ENCODE data around the gene IL3.

Gene IL3

DNA sequence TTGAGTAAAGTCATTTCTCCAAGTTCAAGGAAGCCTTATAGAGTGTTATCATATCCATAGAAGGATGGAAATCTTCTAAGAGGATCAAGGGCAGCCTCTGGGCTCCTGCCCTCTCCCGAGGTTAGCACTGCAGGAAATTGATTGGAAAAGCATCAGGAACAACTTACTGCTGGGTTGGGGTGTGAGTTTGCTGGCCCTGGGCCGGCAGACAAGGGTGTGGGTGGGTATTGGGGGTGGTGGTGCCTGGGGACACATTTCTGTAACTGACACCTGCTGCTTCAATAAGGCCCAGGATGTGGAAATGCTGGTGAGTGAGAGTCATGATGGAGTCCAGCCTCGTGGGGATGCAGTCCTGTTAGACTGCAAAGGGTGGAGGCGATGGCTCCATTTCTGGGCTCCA lies 18.6 kb downstream of the IL3 start:
- no peak overlapping the region for H3K4me3 ChIP-seq (ENCODE audit: low read depth, low read length)
- DNase-seq (ENCODE audit: low read depth): no peak
- TF ChIP-seq, protein P1, sequence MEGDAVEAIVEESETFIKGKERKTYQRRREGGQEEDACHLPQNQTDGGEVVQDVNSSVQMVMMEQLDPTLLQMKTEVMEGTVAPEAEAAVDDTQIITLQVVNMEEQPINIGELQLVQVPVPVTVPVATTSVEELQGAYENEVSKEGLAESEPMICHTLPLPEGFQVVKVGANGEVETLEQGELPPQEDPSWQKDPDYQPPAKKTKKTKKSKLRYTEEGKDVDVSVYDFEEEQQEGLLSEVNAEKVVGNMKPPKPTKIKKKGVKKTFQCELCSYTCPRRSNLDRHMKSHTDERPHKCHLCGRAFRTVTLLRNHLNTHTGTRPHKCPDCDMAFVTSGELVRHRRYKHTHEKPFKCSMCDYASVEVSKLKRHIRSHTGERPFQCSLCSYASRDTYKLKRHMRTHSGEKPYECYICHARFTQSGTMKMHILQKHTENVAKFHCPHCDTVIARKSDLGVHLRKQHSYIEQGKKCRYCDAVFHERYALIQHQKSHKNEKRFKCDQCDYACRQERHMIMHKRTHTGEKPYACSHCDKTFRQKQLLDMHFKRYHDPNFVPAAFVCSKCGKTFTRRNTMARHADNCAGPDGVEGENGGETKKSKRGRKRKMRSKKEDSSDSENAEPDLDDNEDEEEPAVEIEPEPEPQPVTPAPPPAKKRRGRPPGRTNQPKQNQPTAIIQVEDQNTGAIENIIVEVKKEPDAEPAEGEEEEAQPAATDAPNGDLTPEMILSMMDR (IDR thresholded peaks at IDR 0.05; ENCODE audit: insufficient read depth, low read depth, low read length, missing control alignments): no peak

DNA sequence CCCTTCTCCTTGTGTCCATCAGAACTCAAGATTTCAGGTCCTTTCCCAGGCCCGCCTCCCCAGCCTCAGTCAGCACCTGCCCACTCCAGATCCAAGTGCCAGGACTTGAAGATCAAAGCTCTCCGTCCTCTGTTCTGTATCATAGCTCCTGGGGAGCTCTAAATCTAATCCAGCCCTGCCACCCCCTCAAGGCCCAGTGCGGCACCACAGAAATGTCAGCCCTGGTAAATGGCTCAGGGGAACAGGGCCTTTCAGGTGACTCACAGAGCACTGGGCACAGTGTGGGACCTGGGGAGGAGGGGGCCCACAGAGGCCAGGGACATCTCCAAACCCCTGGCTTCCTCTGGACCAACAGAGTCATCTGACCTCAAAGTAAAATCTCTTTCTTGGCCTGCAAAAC lies 19.2 kb downstream of the IL3 start:
- no peak for DNase-seq (ENCODE audit: low read depth)
- no peak overlapping the region for H3K4me3 ChIP-seq (ENCODE audit: low read depth, low read length)
- TF ChIP-seq, protein P1 (IDR thresholded peaks at IDR 0.05; ENCODE audit: insufficient read depth, low read depth, low read length, missing control alignments): no peak

DNA sequence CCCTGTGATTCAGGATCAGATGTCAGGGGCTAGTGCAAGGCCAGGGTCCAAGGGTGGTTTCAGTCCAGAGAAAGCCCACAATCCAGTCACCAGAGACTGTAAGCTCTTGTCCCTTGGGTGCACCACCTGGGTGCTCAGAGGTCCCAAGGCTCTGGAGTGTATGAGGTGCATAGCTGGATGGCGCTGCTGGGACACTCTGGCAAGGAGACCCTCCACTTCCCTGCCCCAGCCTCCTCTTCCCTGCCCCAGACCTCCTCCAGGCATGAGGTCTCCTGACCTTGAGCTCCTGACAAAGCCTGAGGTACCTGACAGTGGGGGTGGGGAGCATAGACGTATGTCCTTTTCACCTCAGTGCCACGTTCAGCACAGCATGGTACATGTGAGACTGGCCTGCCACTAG lies 20.1 kb downstream of the IL3 start:
- H3K4me3 ChIP-seq (ENCODE audit: low read depth, low read length): no peak overlapping the region
- DNase-seq (ENCODE audit: low read depth): no peak
- TF ChIP-seq, protein P1 (IDR thresholded peaks at IDR 0.05; ENCODE audit: insufficient read depth, low read depth, low read length, missing control alignments): no peak

DNA sequence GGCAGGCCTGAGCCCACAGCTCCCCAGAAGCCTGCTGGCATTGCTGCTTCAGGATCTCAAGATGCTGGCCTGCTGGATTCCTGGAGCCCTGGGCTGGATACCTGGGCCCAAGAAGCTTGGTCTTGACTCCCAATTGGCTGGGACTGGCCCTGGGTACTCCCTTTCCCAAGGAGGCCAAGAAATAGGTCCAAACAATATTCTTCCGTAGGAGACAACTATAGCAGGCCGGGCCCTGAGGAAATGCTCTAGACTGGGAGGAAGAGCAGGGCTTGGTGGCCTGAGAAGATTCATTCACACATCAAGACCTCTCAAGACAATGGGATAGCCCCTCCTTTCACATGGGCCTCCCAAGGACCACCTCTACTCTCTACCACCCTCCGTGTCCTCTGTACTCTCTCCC lies 21.0 kb downstream of the IL3 start:
- TF ChIP-seq, protein P1 (IDR thresholded peaks at IDR 0.05; ENCODE audit: insufficient read depth, low read depth, low read length, missing control alignments): no peak
- no peak overlapping the region for H3K4me3 ChIP-seq (ENCODE audit: low read depth, low read length)
- DNase-seq (ENCODE audit: low read depth): no peak

DNA sequence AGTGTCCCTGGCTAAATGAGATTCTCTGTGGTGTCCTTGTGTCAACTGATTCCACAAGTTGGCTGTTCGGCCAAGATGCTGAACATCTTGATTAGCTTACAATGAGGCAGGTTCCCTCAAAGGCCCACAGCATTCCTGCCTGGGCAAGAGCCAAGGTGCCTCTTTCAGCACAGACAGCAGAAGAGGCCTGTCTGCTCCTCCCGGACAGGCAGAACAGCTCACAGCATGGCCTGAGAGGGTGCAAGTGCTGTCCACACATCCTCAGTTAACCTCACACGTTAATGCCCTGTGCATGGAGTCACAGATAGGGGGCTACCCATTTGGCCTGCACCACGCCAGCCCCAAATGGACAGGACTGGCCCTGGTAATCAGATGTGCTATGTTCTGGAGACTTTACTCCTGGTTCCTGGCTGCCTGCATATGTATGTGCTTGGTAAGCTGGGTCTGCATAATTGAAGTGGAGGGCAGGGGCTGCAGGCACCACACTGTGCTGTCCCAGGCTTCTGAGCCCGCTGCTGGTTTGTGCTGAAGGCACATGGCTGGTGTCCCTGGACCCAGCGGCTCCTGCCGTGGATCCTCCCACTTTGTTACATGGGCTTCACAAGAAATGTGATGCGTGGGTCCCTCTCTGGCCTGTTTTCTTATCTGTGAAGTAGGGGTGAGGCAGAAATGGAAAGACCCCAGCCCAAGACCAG lies 22.0 kb downstream of the IL3 start:
- DNase-seq (ENCODE audit: low read depth): no peak
- H3K4me3 ChIP-seq (ENCODE audit: low read depth, low read length): no peak overlapping the region
- TF ChIP-seq, protein P1 (IDR thresholded peaks at IDR 0.05; ENCODE audit: insufficient read depth, low read depth, low read length, missing control alignments): no peak

DNA sequence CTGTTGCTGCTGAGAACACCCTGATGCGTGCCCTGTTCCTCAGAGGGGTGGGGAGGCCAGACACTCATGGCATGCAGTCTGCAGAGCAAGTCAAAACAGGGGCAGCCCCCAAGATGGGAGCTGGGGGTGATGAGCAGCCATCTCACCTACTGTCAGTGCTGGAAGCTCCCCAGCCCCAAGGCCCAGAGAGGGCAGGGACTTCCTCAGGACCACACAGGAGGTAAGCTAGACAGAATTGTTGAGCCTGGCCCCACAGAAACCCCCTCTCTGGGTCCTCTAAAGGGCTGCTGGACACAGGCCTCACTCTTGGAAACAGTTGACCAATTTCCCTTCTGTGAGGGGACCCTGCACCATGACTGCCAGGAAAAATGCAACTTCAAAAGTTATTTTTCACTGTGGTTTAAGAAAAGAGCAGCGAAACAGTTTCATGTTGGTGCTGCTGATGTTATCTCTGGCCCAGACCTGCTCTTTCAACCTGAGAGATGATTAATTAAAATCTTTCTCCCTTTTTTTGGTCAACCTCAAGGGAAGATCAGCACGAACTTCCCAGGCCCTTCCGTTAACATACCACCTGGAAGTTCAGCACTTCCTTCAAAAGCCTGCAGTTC lies 22.7 kb downstream of the IL3 start:
- no peak for DNase-seq (ENCODE audit: low read depth)
- TF ChIP-seq, protein P1 (IDR thresholded peaks at IDR 0.05; ENCODE audit: insufficient read depth, low read depth, low read length, missing control alignments): no peak
- no peak overlapping the region for H3K4me3 ChIP-seq (ENCODE audit: low read depth, low read length)

DNA sequence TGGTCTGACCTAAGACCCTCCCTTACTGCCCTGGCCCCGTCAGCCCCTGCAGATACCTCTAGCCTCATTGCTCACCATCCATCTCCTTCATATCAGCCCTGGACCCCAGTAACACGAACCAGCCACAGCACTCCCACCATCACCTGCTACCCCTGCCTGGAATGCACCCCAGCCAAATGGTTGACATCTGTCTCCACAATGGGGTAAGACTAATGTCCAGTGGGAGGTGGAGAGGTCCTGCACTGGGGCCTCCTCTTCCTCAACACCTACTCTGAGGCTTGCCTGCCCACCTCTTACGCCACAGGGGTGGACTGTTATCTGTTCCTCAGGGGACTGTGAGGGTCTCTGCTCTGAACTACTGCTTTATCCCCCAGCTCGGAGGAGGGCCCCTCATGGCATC lies 25.2 kb downstream of the IL3 start:
- no peak for DNase-seq (ENCODE audit: low read depth)
- TF ChIP-seq, protein P1 (IDR thresholded peaks at IDR 0.05; ENCODE audit: insufficient read depth, low read depth, low read length, missing control alignments): no peak

More for the DNA sequence above, 25.2 kb downstream of the IL3 start:
- no peak overlapping the region for H3K4me3 ChIP-seq (ENCODE audit: low read depth, low read length)
